Transverse colon (tissue), 4 donors: ENCODE measurements around the gene TAF4.

Experiments used
- CTCF ChIP-seq, 5 experiments: fragments of 200-600 bp in 3 of 5; fragments of 450-650 bp in 2 of 5; sonication (generic) in 3 of 5; IDR thresholded peaks; 1 replicate in 2 of 5; 2 replicates in 3 of 5; pipeline ENCODE4 v1.5.1; 2016 to 2017; ENCODE audit warnings: antibody characterized with exemption in 5 of 5, inconsistent platforms in 3 of 5, mild to moderate bottlenecking in 2 of 5, moderate library complexity in 1 of 5
- POLR2A ChIP-seq: fragments of 450-650 bp; IDR thresholded peaks from one replicate; pipeline ENCODE4 v1.6.1; 2016; ENCODE audit warnings: antibody characterized with exemption, mild to moderate bottlenecking, moderate library complexity
- POLR2AphosphoS5 ChIP-seq, 3 donors: sonication (generic); formaldehyde crosslinking; IDR thresholded peaks; one replicate each; pipeline ENCODE4 v1.6.1; 2016; ENCODE audit warnings: antibody characterized with exemption in 3 of 3

- TF ChIP-seq CTCF (IDR thresholded peaks at IDR 0.05), result no peak
- TF ChIP-seq POLR2A, result no peak
- TF ChIP-seq POLR2AphosphoS5 (IDR thresholded peaks at IDR 0.05), result no peak
These were observed 43.8 kb downstream of the TAF4 start for GRCh38 chr20:62021793-62022385.
